WTC11 (cell line): Measurements from ENCODE around the gene PPP1R10.

Experiments used
- MLX ChIP-seq: sonication (generic); formaldehyde crosslinking; IDR thresholded peaks from 2 replicates; pipeline ENCODE4 v1.8.1; 2023; ENCODE audit warnings: mild to moderate bottlenecking, missing genetic modification reagents, moderate library complexity
- MYBL2 ChIP-seq: sonication (generic); formaldehyde crosslinking; IDR thresholded peaks from 2 replicates; pipeline ENCODE4 v1.8.1; 2023; ENCODE audit warnings: mild to moderate bottlenecking, moderate library complexity, missing genetic modification reagents
- ZNF121 ChIP-seq: sonication (generic); formaldehyde crosslinking; IDR thresholded peaks from 2 replicates; pipeline ENCODE4 v1.8.0; 2023; ENCODE audit warnings: missing genetic modification reagents
- ZNF219 ChIP-seq: sonication (generic); formaldehyde crosslinking; IDR thresholded peaks from 2 replicates; pipeline ENCODE4 v1.8.0; 2023; ENCODE audit warnings: missing genetic modification reagents, mild to moderate bottlenecking, borderline replicate concordance
- TF ChIP-seq, protein P1 (sequence below): fragments of 200-600 bp; IDR thresholded peaks from 2 replicates; pipeline ENCODE4 v1.8.0; 2022; ENCODE audit warnings: antibody characterized with exemption
- TF ChIP-seq, protein P2 (sequence below): sonication (generic); formaldehyde crosslinking; IDR thresholded peaks from 2 replicates; pipeline ENCODE4 v1.8.1; 2023; ENCODE audit warnings: mild to moderate bottlenecking, moderate library complexity, missing genetic modification reagents
- TF ChIP-seq, protein P3 (sequence below): sonication (generic); formaldehyde crosslinking; IDR thresholded peaks from 2 replicates; pipeline ENCODE4 v1.8.1; 2023; ENCODE audit warnings: mild to moderate bottlenecking, missing genetic modification reagents

DNA sequence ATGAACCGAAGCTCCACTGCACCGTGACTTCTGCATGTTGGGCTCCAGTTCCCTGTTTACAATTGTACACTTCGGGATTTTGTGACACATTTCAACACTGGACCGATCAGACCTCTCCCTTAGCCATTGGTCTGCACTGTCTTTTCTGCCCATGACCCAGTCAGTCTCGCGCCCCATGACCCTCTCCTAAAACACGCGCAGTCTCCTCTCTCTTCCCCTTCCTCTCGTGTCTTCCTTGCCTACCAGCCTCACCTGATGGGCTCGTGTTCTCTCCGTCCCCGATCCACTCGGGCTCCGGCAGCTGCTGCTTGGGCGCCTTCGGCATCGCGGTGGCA is 46.3 kb downstream of the PPP1R10 start:
- TF ChIP-seq, protein P1, sequence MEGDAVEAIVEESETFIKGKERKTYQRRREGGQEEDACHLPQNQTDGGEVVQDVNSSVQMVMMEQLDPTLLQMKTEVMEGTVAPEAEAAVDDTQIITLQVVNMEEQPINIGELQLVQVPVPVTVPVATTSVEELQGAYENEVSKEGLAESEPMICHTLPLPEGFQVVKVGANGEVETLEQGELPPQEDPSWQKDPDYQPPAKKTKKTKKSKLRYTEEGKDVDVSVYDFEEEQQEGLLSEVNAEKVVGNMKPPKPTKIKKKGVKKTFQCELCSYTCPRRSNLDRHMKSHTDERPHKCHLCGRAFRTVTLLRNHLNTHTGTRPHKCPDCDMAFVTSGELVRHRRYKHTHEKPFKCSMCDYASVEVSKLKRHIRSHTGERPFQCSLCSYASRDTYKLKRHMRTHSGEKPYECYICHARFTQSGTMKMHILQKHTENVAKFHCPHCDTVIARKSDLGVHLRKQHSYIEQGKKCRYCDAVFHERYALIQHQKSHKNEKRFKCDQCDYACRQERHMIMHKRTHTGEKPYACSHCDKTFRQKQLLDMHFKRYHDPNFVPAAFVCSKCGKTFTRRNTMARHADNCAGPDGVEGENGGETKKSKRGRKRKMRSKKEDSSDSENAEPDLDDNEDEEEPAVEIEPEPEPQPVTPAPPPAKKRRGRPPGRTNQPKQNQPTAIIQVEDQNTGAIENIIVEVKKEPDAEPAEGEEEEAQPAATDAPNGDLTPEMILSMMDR, result no peak
- TF ChIP-seq ZNF121, result no peak
- no peak for TF ChIP-seq MLX (CRISPR knock-in tag)
- TF ChIP-seq, protein P2, sequence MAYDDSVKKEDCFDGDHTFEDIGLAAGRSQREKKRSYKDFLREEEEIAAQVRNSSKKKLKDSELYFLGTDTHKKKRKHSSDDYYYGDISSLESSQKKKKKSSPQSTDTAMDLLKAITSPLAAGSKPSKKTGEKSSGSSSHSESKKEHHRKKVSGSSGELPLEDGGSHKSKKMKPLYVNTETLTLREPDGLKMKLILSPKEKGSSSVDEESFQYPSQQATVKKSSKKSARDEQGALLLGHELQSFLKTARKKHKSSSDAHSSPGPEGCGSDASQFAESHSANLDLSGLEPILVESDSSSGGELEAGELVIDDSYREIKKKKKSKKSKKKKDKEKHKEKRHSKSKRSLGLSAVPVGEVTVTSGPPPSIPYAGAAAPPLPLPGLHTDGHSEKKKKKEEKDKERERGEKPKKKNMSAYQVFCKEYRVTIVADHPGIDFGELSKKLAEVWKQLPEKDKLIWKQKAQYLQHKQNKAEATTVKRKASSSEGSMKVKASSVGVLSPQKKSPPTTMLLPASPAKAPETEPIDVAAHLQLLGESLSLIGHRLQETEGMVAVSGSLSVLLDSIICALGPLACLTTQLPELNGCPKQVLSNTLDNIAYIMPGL (CRISPR knock-in tag), result no peak
- no peak for TF ChIP-seq MYBL2
- TF ChIP-seq, protein P3, sequence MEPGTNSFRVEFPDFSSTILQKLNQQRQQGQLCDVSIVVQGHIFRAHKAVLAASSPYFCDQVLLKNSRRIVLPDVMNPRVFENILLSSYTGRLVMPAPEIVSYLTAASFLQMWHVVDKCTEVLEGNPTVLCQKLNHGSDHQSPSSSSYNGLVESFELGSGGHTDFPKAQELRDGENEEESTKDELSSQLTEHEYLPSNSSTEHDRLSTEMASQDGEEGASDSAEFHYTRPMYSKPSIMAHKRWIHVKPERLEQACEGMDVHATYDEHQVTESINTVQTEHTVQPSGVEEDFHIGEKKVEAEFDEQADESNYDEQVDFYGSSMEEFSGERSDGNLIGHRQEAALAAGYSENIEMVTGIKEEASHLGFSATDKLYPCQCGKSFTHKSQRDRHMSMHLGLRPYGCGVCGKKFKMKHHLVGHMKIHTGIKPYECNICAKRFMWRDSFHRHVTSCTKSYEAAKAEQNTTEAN (CRISPR knock-in tag), result no peak
- no peak for TF ChIP-seq ZNF219 (CRISPR knock-in tag)
